ENCODE results near the gene TUFM.

The TUFM gene

DNA sequence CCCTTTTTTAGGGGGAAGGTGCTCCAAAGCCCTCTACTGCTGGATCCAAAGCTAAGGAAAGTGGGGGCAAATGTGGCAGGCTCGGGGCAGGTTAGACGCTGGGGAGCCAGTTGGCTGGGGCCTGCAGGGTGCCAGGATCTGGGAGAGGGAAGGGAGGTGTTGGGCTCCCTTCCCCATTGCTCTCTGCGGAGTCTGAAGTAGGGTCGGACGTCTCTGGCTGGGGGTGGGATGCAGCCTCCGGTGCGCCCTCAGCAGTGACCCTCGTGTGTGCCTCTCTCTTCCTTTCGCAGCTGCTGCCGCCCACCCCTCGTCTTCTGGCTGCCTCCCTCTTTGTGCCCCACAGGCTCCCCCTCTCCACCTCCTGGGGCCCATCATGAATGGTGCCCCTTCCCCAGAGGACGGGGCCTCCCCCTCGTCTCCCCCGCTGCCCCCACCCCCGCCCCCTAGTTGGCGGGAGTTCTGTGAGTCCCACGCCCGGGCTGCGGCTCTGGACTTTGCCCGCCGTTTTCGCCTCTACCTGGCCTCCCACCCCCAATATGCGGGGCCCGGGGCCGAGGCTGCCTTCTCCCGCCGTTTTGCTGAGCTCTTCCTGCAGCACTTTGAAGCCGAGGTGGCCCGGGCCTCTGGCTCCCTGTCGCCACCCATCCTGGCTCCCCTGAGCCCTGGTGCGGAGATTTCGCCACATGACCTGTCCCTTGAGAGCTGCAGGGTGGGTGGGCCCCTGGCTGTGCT lies 19.7 kb upstream of the TUFM start:
- FAIRE-seq: no peak
- no peak for DNase-seq (ENCODE audit: insufficient read length, low spot score)
- no peak for TF ChIP-seq POLR2A (IDR thresholded peaks at IDR 0.05; ENCODE audit: low read depth, low read length)

DNA sequence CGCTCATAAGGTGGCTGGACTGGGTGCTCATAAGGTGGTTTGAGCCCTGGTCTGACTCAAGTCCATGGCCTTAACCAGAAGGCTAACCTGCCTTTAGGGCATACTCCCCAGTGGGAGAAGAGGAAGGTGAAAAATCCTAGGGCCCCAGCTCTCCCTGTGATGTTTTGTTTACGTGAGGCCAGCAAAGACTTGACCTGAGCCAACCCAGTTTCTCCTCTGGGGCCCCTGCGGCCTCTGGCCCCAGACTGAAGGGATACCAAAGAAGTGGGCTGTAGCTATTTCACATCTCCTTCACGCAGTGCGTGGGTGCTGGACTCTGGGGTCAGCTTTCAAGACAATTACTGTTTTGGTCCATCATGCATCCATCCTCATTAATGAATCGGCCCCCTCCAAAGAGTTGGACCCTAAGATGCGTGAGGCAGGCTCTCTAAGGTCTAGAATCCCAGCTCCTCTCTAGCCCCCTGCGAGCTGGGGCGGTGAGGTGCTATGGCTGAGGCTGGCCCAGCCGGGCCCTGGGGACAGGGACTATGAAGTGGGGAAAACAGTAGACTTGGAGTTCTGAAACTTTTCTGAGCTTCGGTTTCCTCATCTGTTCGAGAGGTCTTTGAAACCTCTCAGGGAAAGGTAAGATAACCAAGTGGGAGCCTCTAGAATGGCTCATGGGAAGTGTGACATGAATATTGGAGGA lies 19.0 kb upstream of the TUFM start:
- TF ChIP-seq POLR2A (IDR thresholded peaks at IDR 0.05; ENCODE audit: low read depth, low read length): no peak
- no peak for DNase-seq (ENCODE audit: insufficient read length, low spot score)
- FAIRE-seq: no peak

DNA sequence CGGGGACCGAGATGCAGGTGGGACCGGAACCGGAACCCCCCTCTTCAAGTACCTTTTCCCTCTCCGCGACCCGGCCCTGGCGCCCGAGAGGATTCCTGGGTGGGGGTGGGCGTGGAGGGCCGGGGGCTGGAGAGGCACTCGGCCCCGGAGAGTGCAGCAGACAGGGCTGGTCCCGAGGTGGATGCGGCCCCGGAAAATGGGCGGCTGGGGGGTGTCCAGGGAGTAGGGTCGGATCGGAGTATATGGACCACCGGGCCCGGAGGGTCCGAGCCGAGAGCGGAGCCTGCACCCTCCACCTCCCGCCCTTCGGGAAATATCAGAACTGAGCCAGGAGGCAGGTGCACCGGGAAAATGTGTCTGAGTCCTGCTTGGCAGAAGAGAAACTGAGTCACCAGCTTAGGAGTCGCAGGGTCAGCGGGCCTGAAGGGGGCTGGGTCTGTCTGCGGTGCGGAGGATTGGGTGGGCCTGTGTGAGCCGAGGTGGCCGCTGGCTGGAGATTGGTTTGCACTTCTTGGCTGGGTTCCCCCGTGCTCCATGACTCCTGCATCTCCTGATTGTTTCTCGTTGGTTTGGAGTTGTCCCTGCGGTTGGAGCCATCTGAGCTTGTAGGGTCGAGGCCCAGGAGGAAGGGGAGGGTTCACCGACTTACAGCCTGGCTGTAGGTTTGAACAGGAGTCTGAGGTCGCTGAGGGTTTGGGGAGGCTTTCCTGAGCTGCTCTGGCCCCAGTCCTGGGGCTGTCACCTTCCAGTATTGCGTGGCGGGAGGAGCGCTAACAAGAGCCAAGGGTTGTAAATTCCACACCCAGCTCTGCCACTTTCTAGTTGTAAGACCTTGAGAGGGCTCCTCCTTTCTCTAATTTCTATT lies 18.0 kb upstream of the TUFM start:
- TF ChIP-seq POLR2A (IDR thresholded peaks at IDR 0.05; ENCODE audit: low read depth, low read length): no peak

DNA sequence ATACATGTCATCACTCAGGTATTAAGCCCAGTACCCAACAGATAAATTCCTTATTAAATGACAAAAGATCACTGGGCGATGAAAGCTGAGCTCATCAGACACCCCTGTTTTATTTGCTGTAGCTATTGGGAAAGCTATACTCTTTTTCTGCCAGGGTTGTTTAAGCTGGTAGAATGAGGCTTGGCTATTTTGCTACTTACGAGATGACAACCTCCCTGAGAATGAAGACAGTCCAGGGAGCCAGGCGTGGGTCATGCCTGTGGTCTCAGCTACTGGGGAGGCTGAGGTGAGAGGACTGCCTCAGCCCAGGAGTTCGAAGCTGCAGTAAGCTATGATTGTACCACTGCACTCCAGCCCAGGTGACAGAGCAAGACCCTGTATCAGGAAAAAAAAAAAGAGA lies 13.2 kb upstream of the TUFM start:
- FAIRE-seq (no peak), DNase-seq (ENCODE audit: insufficient read length, low spot score) (no peak)
- TF ChIP-seq POLR2A (IDR thresholded peaks at IDR 0.05; ENCODE audit: low read depth, low read length): no peak

More for the DNA sequence above, 18.0 kb upstream of the TUFM start:
- no peak for FAIRE-seq
- DNase-seq (ENCODE audit: insufficient read length, low spot score): no peak

DNA sequence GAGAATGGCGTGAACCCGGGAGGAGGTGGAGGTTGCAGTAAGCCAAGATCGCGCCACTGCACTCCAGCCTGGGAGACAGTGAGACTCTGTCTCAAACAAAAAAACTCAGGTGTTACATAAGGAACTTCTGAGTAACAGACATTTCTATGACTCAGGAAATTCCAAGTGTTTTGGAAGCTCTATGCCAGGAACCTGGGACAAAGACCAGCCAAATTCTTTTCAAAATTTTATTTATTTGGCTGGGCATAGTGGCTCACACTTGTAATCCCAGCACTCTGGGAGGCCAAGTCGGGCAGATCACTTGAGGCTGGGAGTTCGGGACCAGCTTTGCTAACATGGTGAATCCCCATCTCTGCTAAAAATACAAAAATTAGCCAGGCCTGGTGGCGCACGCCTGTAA lies 12.3 kb upstream of the TUFM start:
- no peak for TF ChIP-seq POLR2A (IDR thresholded peaks at IDR 0.05; ENCODE audit: low read depth, low read length)
- DNase-seq (ENCODE audit: insufficient read length, low spot score) (no peak), FAIRE-seq (no peak)

DNA sequence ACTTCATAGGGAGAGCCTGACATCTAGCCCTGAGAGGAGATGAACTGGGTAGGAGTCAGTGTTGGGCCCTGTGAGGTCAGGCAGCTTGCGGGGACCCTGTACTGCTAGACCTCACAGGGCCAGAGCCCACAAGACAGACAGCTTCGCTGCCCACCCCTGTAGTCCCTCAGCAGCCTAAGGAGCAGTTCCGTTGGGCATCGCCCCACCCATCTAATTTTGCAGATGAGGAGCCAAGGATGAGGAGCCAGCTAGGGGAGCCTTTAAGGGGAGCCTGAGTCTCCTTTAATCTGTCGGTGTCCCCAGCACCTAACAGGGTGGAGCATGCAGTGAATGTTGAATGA lies 755 bp upstream of the TUFM start:
- TF ChIP-seq POLR2A (IDR thresholded peaks at IDR 0.05; ENCODE audit: low read depth, low read length): no peak
- no peak for FAIRE-seq

DNA sequence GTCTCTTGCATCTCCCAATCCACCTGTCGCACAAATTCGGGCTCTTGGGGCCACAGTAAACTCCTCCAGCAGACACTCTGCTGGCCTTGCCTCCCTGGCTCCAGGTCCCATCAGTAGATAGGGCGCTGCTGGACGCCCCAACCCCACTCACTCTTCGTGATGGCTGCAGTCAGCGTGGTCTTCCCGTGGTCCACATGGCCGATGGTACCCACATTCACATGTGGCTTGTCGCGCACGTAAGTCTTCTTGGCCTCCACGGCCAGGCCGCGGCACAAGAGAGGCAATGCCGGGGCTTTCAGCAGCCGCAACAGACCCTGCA lies 428 bp downstream of the TUFM start:
- TF ChIP-seq POLR2A (IDR thresholded peaks at IDR 0.05; ENCODE audit: low read depth, low read length): no peak
- FAIRE-seq: no peak
- DNase-seq (ENCODE audit: insufficient read length, low spot score): no peak

More for the DNA sequence above, 755 bp upstream of the TUFM start:
- no peak for DNase-seq (ENCODE audit: insufficient read length, low spot score)

DNA sequence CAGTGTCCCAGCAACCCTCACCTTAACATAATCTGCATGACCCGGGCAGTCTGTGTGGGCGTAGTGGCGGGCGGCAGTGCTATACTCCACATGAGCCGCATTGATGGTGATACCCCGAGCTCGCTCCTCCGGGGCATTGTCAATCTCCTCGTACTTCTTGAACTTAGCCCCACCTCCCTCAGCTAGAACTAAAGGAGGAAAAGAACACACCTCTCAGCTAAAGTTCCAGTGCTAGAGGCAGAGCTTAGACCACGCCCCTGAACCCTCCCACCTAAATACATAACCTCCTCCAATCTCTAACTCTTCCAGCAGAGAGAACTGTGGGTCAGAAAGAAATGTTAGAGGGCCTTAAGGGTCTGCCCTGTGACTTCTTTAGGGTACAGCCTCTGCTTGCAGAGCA lies 855 bp downstream of the TUFM start:
- no peak for TF ChIP-seq POLR2A (IDR thresholded peaks at IDR 0.05; ENCODE audit: low read depth, low read length)
- FAIRE-seq (no peak), DNase-seq (ENCODE audit: insufficient read length, low spot score) (no peak)

DNA sequence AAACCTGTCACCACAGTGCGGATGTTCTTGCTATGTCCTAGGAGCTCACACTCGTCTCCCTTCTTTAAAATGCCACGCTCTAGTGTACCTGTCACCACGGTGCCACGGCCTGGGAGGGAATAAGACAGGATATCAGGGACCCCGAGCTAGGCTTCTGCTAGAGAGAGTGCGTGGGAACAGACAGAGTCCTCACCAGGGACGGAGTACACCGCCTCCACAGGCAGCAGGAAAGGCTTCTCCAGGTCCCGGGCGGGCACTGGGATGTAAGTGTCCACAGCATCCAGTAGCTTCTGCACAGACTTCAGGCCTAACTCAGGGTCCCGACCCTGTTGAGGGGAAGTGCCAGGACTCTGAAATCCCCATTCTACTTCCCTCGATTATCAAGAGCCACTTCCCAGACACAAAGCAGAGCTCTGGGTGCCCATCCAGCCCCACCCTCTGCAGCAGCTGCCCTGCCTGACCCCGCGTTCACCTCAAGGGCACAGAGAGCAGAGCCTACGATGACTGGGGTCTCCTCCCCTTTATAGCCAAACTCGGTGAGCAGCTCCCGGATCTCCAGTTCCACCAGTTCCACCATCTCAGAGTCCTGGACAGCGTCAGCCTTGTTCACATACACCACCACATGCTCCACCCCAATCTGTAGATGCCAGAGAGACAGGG lies 1.8 kb downstream of the TUFM start:
- no peak for TF ChIP-seq POLR2A (IDR thresholded peaks at IDR 0.05; ENCODE audit: low read depth, low read length)
- DNase-seq (ENCODE audit: insufficient read length, low spot score) (no peak), FAIRE-seq (no peak)

DNA sequence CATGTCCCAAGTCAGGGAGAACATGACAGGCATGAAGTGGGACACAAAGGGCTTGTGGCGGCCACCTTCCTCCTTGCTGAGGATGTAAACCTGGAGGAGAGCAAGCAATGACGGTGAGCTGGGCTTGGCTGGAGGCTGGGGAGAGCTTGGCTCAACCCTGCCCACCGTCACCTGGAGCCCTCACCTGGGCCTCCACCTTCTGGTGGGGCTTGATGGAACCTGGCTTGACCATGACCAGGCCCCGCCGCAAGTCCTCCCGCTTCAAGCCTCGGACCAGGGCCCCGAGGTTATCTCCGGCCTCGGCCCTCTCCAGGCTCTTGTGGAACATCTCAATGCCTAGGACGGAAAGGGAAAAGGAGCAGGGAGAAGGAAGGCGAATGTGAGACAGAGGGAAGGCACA lies 2.4 kb downstream of the TUFM start:
- no peak for FAIRE-seq

DNA sequence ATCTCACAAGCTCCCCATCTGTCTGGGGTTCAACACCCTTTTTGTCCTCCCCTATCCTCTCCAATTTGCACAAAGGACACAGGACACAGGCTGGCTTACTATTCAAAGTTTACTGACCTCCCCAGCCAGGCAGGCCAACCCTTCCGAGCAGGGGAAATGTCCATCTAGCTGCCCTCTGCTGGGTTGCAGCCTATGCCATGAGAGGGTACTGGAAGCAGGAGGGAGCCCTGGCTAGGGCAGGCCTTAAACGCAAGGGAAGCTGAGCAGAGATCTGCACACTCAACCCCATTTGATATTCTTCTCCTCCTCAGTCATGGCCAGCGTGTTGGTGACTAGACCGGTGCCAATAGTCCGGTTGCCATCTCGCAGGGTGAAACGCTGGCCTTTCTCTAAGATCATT lies 3.5 kb downstream of the TUFM start:
- no peak for TF ChIP-seq POLR2A (IDR thresholded peaks at IDR 0.05; ENCODE audit: low read depth, low read length)
- no peak for DNase-seq (ENCODE audit: insufficient read length, low spot score)
- no peak for FAIRE-seq

More for the DNA sequence above, 2.4 kb downstream of the TUFM start:
- no peak for TF ChIP-seq POLR2A (IDR thresholded peaks at IDR 0.05; ENCODE audit: low read depth, low read length)
- DNase-seq (ENCODE audit: insufficient read length, low spot score): no peak

DNA sequence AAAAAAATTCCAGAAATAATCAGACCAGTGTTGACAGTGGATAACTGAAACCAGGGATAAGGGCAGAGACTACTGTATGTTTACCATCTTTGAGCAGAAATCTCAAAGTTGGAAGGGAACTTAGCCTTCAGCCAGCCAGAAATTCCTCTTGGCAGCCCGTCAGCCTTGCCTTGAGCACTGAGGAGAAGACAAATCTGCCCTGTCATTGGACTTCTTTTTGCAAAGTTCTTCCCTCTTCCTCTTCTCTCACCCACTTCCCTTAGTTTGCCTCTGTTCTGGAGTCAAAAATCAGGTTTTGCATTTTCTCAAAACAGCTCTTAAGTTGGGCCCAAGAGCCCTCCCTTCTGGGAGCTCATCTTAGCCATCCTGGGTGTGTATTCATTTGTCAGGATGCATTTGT lies 6.2 kb downstream of the TUFM start:
- DNase-seq (ENCODE audit: insufficient read length, low spot score) (no peak), FAIRE-seq (no peak)
- no peak for TF ChIP-seq POLR2A (IDR thresholded peaks at IDR 0.05; ENCODE audit: low read depth, low read length)

DNA sequence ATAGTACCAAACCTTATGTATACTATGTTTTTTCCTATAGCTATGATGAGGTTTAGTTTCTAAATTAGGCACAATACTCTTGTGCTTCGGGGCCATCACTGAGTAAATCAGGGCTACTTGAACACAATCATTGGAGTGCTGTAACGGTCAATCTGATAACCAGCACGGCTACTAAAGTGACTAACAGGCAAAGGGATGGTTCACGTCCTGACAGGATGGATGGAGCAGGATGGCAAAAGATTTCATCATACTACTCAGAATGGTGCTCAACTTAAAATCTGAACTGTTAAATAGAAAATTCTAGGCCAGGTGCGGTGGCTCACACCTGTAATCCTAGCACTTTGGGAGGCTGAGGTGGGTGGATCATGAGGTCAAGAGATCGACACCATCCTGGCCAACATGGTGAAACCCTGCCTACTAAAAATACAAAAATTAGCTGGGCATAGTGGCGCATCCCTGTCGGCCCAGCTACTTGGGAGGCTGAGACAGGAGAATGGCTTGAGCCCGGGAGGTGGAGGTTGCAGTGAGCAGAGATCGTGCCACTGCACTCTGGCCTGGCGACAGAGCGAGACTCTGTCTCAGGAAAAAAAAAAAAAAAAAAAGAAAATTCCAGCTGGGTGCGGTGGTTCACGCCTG lies 7.0 kb downstream of the TUFM start:
- no peak for DNase-seq (ENCODE audit: insufficient read length, low spot score)
- FAIRE-seq: no peak
- TF ChIP-seq POLR2A (IDR thresholded peaks at IDR 0.05; ENCODE audit: low read depth, low read length): no peak

DNA sequence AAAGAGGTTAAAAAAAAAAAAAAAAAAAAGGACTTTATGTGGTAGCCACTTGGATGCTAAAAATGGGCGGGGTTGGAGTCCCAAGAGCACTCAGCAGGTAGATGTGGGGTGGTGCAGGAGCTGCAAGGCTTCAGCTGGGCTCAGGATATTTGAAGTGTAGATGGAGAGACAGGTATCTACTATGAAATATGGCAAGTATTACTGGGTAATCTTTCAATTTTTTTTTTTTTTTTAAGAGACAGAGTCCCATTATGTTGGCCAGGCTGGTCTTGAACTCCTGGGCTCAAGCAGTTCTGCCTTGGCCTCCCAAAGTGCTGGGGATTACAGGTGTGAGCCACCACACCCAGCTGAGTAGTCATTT lies 7.6 kb downstream of the TUFM start:
- TF ChIP-seq POLR2A (IDR thresholded peaks at IDR 0.05; ENCODE audit: low read depth, low read length): no peak
- no peak for FAIRE-seq
- no peak for DNase-seq (ENCODE audit: insufficient read length, low spot score)

Measured in H54 (cell line).